Activated T-helper 17 cell treated with anti-CD3 and anti-CD28 coated beads, Interleukin-2, amount 50 U/mL, for 72 hours (primary cell): ENCODE measurements around the gene SKAP1. TPM values are rescaled to one million over a fixed set of nuclear protein-coding genes. Genes with fewer than 3 reads are reported as not detected.
A peak's percentile ranks its signal among the peaks of the same experiment; 100 is the strongest.
"Not testable (repeated sequence)": the region's sequence is repeated elsewhere in the genome, so short reads cannot be mapped to it uniquely, and the experiment has no call there.

Experiments
- ATAC-seq: fragments of 150-1000 bp; cut with Tn5 transposase; replicated peaks from 2 replicates; pipeline ENCODE4 v1.10.0; 2021; ENCODE audit warnings: mild to moderate bottlenecking, moderate library complexity
- H3K27ac Mint-ChIP-seq: one replicate; pipeline ENCODE4 v1.8.0; 2022; ENCODE audit warnings: mixed read lengths
- H3K27me3 Mint-ChIP-seq: one replicate; pipeline ENCODE4 v1.8.0; 2022; ENCODE audit warnings: mixed read lengths
- H3K36me3 Mint-ChIP-seq: one replicate; pipeline ENCODE4 v1.8.0; 2022; ENCODE audit warnings: low read depth, mild to moderate bottlenecking, mixed read lengths
- H3K4me1 Mint-ChIP-seq: one replicate; pipeline ENCODE4 v1.8.0; 2022; ENCODE audit warnings: mixed read lengths
- H3K4me3 Mint-ChIP-seq: one replicate; pipeline ENCODE4 v1.8.0; 2022; ENCODE audit warnings: mild to moderate bottlenecking, mixed read lengths
- H3K9me3 Mint-ChIP-seq: one replicate; pipeline ENCODE4 v1.8.0; 2022; ENCODE audit warnings: mixed read lengths
- total RNA-seq, 2 donors: library from RNA; stranded (reverse); gene quantifications; one replicate each; pipeline ENCODE4 v1.2.3, GENCODE V29; 2022

The SKAP1 gene
- total RNA-seq, 2 donors from 2014 or later, result 71.4 to 103 TPM

DNA sequence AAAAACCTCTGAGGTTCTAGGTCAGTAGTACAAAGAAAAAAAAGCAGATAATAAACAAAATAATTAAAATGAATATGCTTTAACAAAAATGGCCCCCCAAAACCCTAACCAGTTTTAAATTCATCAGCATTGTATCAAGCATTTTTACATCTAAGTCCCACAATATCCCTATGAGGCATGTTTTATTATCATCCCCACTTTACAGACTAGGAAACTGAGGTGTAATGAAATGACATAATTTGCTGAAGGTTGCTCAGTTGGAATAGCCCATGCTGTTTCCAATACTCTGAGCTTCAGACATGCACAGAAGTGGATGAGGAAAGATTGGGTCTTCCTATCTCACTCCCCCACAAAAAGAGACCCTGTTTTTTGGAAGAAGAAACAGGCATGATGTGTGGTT is 234.1 kb downstream of the SKAP1 start:
- Mint-ChIP-seq H3K27me3 (no peaks in the 10 kb centered on the region), H3K36me3 (peaks cover 80% of the 10 kb centered on the region), H3K4me1 (peaks cover 47% of the 10 kb centered on the region), H3K4me3 (no peak overlapping the region), H3K27ac (no peak overlapping the region), H3K9me3 (no peaks in the 10 kb centered on the region)
- no peak for ATAC-seq

- Mint-ChIP-seq H3K27me3 (no peaks in the 10 kb centered on the region), H3K4me3 (peak overlapping the region; percentile 5), H3K4me1 (peaks cover 39% of the 10 kb centered on the region), H3K9me3 (no peaks in the 10 kb centered on the region), H3K27ac (peak overlapping the region; percentile 10), H3K36me3 (peaks cover 80% of the 10 kb centered on the region)
- ATAC-seq, result peak; percentile 56
Measured at GRCh38 chr17:48194097-48194550, 235.9 kb downstream of the SKAP1 start.

- Mint-ChIP-seq H3K4me1 (peaks cover 35% of the 10 kb centered on the region), H3K9me3 (no peaks in the 10 kb centered on the region), H3K27ac (no peak overlapping the region), H3K36me3 (peaks cover 82% of the 10 kb centered on the region), H3K4me3 (no peak overlapping the region), H3K27me3 (no peaks in the 10 kb centered on the region)
- no peak for ATAC-seq
Measured at GRCh38 chr17:48192321-48192731, 237.7 kb downstream of the SKAP1 start.

DNA sequence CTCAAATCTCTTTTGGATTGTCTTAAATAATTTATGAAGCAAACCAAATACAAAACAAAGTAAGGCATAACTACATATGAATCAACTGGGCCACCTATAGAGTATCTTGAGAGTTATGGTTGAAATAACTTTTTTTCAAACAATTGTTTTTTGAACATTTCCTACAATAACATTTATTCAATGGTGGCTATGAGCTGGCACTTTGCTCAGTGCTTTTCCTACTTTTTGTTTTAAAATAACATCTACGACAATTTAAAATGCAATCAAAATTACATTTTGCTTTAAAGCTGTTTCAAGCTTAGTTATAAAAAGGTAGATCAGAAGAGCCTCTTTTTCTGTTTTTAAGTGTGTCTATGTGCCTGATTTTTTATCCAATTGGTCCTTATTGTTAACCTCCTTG is 238.7 kb downstream of the SKAP1 start:
- Mint-ChIP-seq H3K27me3 (no peaks in the 10 kb centered on the region), H3K4me1 (peaks cover 30% of the 10 kb centered on the region), H3K9me3 (no peaks in the 10 kb centered on the region), H3K27ac (no peak overlapping the region), H3K36me3 (peaks cover 82% of the 10 kb centered on the region), H3K4me3 (no peak overlapping the region)
- ATAC-seq, result no peak

DNA sequence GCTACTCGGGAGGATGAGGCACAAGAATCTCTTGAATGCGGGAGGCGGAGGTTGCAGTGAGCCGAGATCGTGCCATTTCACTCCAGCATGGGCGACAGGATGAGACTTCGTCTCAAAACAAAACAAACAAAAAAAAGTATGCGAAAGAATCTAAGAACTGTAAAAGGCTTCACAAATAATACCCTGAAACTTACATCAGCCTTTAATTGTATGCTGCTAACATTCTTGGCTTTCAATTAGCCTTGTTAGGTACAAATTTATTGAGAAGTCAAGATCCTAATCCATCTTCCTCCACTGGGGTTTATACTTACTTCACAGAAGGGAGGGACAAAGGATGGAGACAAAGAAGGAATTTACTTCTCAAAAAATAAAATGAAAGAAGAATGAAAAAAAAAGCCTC is 239.1 kb downstream of the SKAP1 start:
- no peak for ATAC-seq
- peaks cover 30% of the 10 kb centered on the region for H3K4me1 Mint-ChIP-seq
- no peak overlapping the region for H3K27ac Mint-ChIP-seq
- H3K36me3 Mint-ChIP-seq, result peaks cover 87% of the 10 kb centered on the region
- H3K27me3 Mint-ChIP-seq, result no peaks in the 10 kb centered on the region
- H3K4me3 Mint-ChIP-seq, result no peak overlapping the region
- no peaks in the 10 kb centered on the region for H3K9me3 Mint-ChIP-seq

GRCh38 chr17:48187872-48188608 is 242.0 kb downstream of the SKAP1 start:
- H3K36me3 Mint-ChIP-seq, result peaks cover 90% of the 10 kb centered on the region
- no peak overlapping the region for H3K4me3 Mint-ChIP-seq
- peaks cover 6% of the 10 kb centered on the region for H3K4me1 Mint-ChIP-seq
- no peaks in the 10 kb centered on the region for H3K9me3 Mint-ChIP-seq
- H3K27ac Mint-ChIP-seq, result no peak overlapping the region
- no peaks in the 10 kb centered on the region for H3K27me3 Mint-ChIP-seq
- no peak for ATAC-seq

- not testable (repeated sequence) for H3K4me3 Mint-ChIP-seq, H3K9me3 Mint-ChIP-seq, H3K4me1 Mint-ChIP-seq, H3K27ac Mint-ChIP-seq, ATAC-seq, H3K27me3 Mint-ChIP-seq
- H3K36me3 Mint-ChIP-seq, result peaks cover 90% of the 10 kb centered on the region
Measured at GRCh38 chr17:48186317-48186716, 243.7 kb downstream of the SKAP1 start.

- H3K27ac Mint-ChIP-seq, result no peak overlapping the region
- ATAC-seq, result no peak
- H3K9me3 Mint-ChIP-seq, result no peaks in the 10 kb centered on the region
- no peak overlapping the region for H3K4me3 Mint-ChIP-seq
- H3K27me3 Mint-ChIP-seq, result no peaks in the 10 kb centered on the region
- H3K4me1 Mint-ChIP-seq, result peaks cover 11% of the 10 kb centered on the region
- peaks cover 98% of the 10 kb centered on the region for H3K36me3 Mint-ChIP-seq
Measured at GRCh38 chr17:48184721-48185120, 245.3 kb downstream of the SKAP1 start.

DNA sequence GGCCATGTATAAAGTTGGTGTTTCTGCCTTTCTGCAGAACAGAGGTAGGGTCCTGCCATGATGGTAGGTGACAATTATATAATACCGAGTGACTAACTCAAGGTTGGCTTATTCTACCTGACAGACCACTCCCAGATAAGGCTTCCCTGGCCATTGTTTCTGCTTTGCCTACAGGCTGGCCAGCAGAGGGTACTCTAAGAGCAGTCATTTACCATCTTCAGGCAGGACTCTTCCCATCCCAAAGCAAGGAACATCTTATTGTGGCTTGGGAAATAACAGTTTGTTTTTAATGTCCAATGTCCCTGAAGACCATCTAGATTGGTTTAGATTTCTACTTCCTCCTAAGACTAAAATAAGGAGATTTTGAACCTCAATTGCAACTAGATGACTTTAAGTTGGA is 248.4 kb downstream of the SKAP1 start:
- no peak overlapping the region for H3K4me3 Mint-ChIP-seq
- no peak overlapping the region for H3K27ac Mint-ChIP-seq
- peaks cover 98% of the 10 kb centered on the region for H3K36me3 Mint-ChIP-seq

GRCh38 chr17:48180842-48181629 is 249.0 kb downstream of the SKAP1 start:
- Mint-ChIP-seq H3K4me1 (peaks cover 18% of the 10 kb centered on the region), H3K36me3 (peaks cover 95% of the 10 kb centered on the region), H3K9me3 (no peaks in the 10 kb centered on the region), H3K27ac (no peak overlapping the region), H3K27me3 (no peaks in the 10 kb centered on the region), H3K4me3 (no peak overlapping the region)
- no peak for ATAC-seq

More for the DNA sequence above, 248.4 kb downstream of the SKAP1 start:
- ATAC-seq, result no peak
- Mint-ChIP-seq H3K27me3 (no peaks in the 10 kb centered on the region), H3K4me1 (peaks cover 18% of the 10 kb centered on the region), H3K9me3 (no peaks in the 10 kb centered on the region)

DNA sequence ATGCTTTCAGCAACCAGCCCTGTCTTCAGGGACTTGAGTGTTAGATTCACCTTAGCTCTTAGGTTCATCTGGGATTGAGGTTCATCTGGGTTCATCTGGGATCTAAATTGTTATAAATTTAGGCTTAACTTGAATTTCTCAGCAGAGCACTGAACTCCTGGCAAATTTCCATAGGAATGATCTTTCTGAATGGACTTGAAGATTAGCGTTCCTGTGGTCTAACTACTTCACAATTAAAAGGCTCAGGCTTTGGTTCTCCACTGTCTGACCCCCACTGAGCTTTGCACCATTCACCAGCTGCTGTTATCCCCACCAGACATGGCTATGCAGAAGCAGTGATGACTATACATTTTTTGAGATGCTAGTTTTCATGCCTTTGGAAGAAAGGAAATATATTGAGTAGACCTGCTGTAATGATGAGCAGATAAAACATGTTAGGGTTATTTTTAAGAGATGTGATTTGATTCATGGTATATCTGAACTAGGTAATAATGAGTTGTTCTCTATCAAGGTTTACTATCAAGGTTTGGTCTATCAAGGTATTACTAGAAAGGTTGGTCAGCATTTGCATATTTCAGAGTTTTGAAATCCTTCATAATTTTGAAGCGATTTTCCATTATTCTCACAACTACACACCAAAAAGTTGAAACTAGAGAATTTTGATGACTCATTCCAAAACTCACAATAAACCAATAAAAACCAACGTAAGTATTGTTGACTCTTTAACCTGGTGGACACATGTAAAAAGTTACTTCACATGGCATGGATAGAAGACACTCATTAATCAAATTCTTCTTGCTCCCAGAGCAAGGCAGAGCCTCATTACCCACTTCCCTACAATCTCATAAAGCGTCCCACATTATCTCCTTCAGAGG is 250.7 kb downstream of the SKAP1 start:
- no peaks in the 10 kb centered on the region for H3K9me3 Mint-ChIP-seq
- ATAC-seq, result peak; percentile 48
- H3K36me3 Mint-ChIP-seq, result peaks cover 83% of the 10 kb centered on the region
- H3K27ac Mint-ChIP-seq, result peak overlapping the region; percentile 3
- no peaks in the 10 kb centered on the region for H3K27me3 Mint-ChIP-seq
- no peak overlapping the region for H3K4me3 Mint-ChIP-seq
- H3K4me1 Mint-ChIP-seq, result peaks cover 22% of the 10 kb centered on the region

- H3K36me3 Mint-ChIP-seq, result peaks cover 77% of the 10 kb centered on the region
- peaks cover 32% of the 10 kb centered on the region for H3K4me1 Mint-ChIP-seq
- H3K9me3 Mint-ChIP-seq, result no peaks in the 10 kb centered on the region
- ATAC-seq, result no peak
- no peak overlapping the region for H3K4me3 Mint-ChIP-seq
- no peak overlapping the region for H3K27ac Mint-ChIP-seq
- no peaks in the 10 kb centered on the region for H3K27me3 Mint-ChIP-seq
Measured at GRCh38 chr17:48178317-48178716, 251.7 kb downstream of the SKAP1 start.

GRCh38 chr17:48177816-48178215 is 252.2 kb downstream of the SKAP1 start:
- Mint-ChIP-seq H3K4me3 (no peak overlapping the region), H3K4me1 (peaks cover 34% of the 10 kb centered on the region), H3K9me3 (no peaks in the 10 kb centered on the region), H3K27me3 (no peaks in the 10 kb centered on the region), H3K27ac (no peak overlapping the region), H3K36me3 (peaks cover 74% of the 10 kb centered on the region)
- no peak for ATAC-seq

DNA sequence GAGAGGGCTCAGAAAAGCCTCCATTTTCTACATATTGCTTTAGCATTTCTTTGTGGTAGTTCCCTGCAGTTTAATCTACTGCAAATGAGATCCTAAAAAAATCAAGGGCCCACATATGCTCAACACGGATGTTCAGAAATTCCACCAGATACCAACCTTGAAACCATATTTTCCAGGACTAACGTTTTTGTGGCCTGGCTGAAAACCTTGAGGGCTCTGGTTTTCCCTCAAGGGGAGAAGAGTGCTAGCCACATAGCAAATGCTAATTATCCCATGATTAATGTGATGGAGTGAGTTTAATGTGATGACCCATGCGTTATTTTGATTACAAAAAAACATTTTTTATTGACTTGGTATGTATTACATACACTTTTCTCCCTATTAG is 253.6 kb downstream of the SKAP1 start:
- Mint-ChIP-seq H3K36me3 (peaks cover 69% of the 10 kb centered on the region), H3K4me1 (peaks cover 34% of the 10 kb centered on the region), H3K27ac (no peak overlapping the region), H3K4me3 (no peak overlapping the region), H3K27me3 (no peaks in the 10 kb centered on the region), H3K9me3 (no peaks in the 10 kb centered on the region)
- ATAC-seq, result no peak
